ENCODE results near the gene C2CD4D.

GRCh38 chr1:151825204-151825603, 14.4 kb downstream of the C2CD4D start:
- TF ChIP-seq ZNF274 (IDR thresholded peaks at IDR 0.05; ENCODE audit: low read depth, low read length) = no peak
- no peak for TF ChIP-seq YY1 (IDR thresholded peaks at IDR 0.05; ENCODE audit: insufficient read depth, insufficient read length)
